ENCODE results near the gene PEAR1.

The PEAR1 gene

GRCh38 chr1:156936721-156937220 lies 43.3 kb downstream of the PEAR1 start:
- peaks cover 15 to 63% of the 10 kb centered on the region in 2 donors for H3K36me3 ChIP-seq (ENCODE audit: control insufficient read depth in 1 of 2, insufficient read depth in 2 of 2, low read length in 2 of 2)
- no peaks in the 10 kb centered on the region for H3K27me3 ChIP-seq (ENCODE audit: control insufficient read depth in 1 of 2, insufficient read depth in 2 of 2, low read length in 2 of 2)
- H3K27ac ChIP-seq (ENCODE audit: low read depth, low read length), result no peak overlapping the region
- no peak overlapping the region for H3K9ac ChIP-seq (ENCODE audit: low read depth in 1 of 2, low read length in 2 of 2)
- H3K9me3 ChIP-seq (ENCODE audit: control insufficient read depth in 1 of 2, low read length in 2 of 2), result no peaks in the 10 kb centered on the region
- peaks cover 3% of the 10 kb centered on the region in 2 donors for H3K4me1 ChIP-seq (ENCODE audit: control insufficient read depth in 1 of 2, insufficient read depth in 2 of 2, low read length in 2 of 2)
- H3K4me3 ChIP-seq (ENCODE audit: low read depth in 1 of 2, low read length in 2 of 2), result no peak overlapping the region

- Histone ChIP-seq H3K36me3 (ENCODE audit: control insufficient read depth in 1 of 2, insufficient read depth in 2 of 2, low read length in 2 of 2) (peaks cover 24 to 74% of the 10 kb centered on the region in 2 donors), H3K9me3 (ENCODE audit: control insufficient read depth in 1 of 2, low read length in 2 of 2) (no peaks in the 10 kb centered on the region), H3K9ac (ENCODE audit: low read depth in 1 of 2, low read length in 2 of 2) (no peak overlapping the region), H3K4me3 (ENCODE audit: low read depth in 1 of 2, low read length in 2 of 2) (no peak overlapping the region), H3K4me1 (ENCODE audit: control insufficient read depth in 1 of 2, insufficient read depth in 2 of 2, low read length in 2 of 2) (no peaks in the 10 kb centered on the region), H3K27me3 (ENCODE audit: control insufficient read depth in 1 of 2, insufficient read depth in 2 of 2, low read length in 2 of 2) (no peaks in the 10 kb centered on the region), H3K27ac (ENCODE audit: low read depth, low read length) (no peak overlapping the region)
Observed at GRCh38 chr1:156937883-156938282, 44.4 kb downstream of the PEAR1 start.

GRCh38 chr1:156938813-156939212 lies 45.3 kb downstream of the PEAR1 start:
- Histone ChIP-seq H3K9ac (ENCODE audit: low read depth in 1 of 2, low read length in 2 of 2) (no peak overlapping the region), H3K36me3 (ENCODE audit: control insufficient read depth in 1 of 2, insufficient read depth in 2 of 2, low read length in 2 of 2) (peaks cover 29 to 80% of the 10 kb centered on the region in 2 donors), H3K9me3 (ENCODE audit: control insufficient read depth in 1 of 2, low read length in 2 of 2) (no peaks in the 10 kb centered on the region), H3K4me3 (ENCODE audit: low read depth in 1 of 2, low read length in 2 of 2) (no peak overlapping the region), H3K27me3 (ENCODE audit: control insufficient read depth in 1 of 2, insufficient read depth in 2 of 2, low read length in 2 of 2) (no peaks in the 10 kb centered on the region), H3K4me1 (ENCODE audit: control insufficient read depth in 1 of 2, insufficient read depth in 2 of 2, low read length in 2 of 2) (no peaks in the 10 kb centered on the region), H3K27ac (ENCODE audit: low read depth, low read length) (no peak overlapping the region)

GRCh38 chr1:156939786-156940334 lies 46.3 kb downstream of the PEAR1 start:
- Histone ChIP-seq H3K27ac (ENCODE audit: low read depth, low read length) (no peak overlapping the region), H3K4me1 (ENCODE audit: control insufficient read depth in 1 of 2, insufficient read depth in 2 of 2, low read length in 2 of 2) (no peaks in the 10 kb centered on the region), H3K4me3 (ENCODE audit: low read depth in 1 of 2, low read length in 2 of 2) (no peak overlapping the region), H3K9ac (ENCODE audit: low read depth in 1 of 2, low read length in 2 of 2) (no peak overlapping the region), H3K36me3 (ENCODE audit: control insufficient read depth in 1 of 2, insufficient read depth in 2 of 2, low read length in 2 of 2) (peaks cover 40 to 91% of the 10 kb centered on the region in 2 donors), H3K9me3 (ENCODE audit: control insufficient read depth in 1 of 2, low read length in 2 of 2) (no peaks in the 10 kb centered on the region), H3K27me3 (ENCODE audit: control insufficient read depth in 1 of 2, insufficient read depth in 2 of 2, low read length in 2 of 2) (no peaks in the 10 kb centered on the region)

GRCh38 chr1:156941675-156942074 lies 48.2 kb downstream of the PEAR1 start:
- Histone ChIP-seq H3K4me3 (ENCODE audit: low read depth in 1 of 2, low read length in 2 of 2) (no peak overlapping the region), H3K27ac (ENCODE audit: low read depth, low read length) (no peak overlapping the region), H3K36me3 (ENCODE audit: control insufficient read depth in 1 of 2, insufficient read depth in 2 of 2, low read length in 2 of 2) (peaks cover 52 to 95% of the 10 kb centered on the region in 2 donors), H3K9ac (ENCODE audit: low read depth in 1 of 2, low read length in 2 of 2) (no peak overlapping the region), H3K27me3 (ENCODE audit: control insufficient read depth in 1 of 2, insufficient read depth in 2 of 2, low read length in 2 of 2) (no peaks in the 10 kb centered on the region), H3K9me3 (ENCODE audit: control insufficient read depth in 1 of 2, low read length in 2 of 2) (no peaks in the 10 kb centered on the region), H3K4me1 (ENCODE audit: control insufficient read depth in 1 of 2, insufficient read depth in 2 of 2, low read length in 2 of 2) (no peaks in the 10 kb centered on the region)

GRCh38 chr1:156942176-156942575 lies 48.7 kb downstream of the PEAR1 start:
- no peak overlapping the region for H3K27ac ChIP-seq (ENCODE audit: low read depth, low read length)
- H3K9me3 ChIP-seq (ENCODE audit: control insufficient read depth in 1 of 2, low read length in 2 of 2), result no peaks in the 10 kb centered on the region
- peaks cover 56 to 95% of the 10 kb centered on the region in 2 donors for H3K36me3 ChIP-seq (ENCODE audit: control insufficient read depth in 1 of 2, insufficient read depth in 2 of 2, low read length in 2 of 2)
- no peak overlapping the region for H3K9ac ChIP-seq (ENCODE audit: low read depth in 1 of 2, low read length in 2 of 2)
- H3K27me3 ChIP-seq (ENCODE audit: control insufficient read depth in 1 of 2, insufficient read depth in 2 of 2, low read length in 2 of 2), result no peaks in the 10 kb centered on the region
- no peaks in the 10 kb centered on the region for H3K4me1 ChIP-seq (ENCODE audit: control insufficient read depth in 1 of 2, insufficient read depth in 2 of 2, low read length in 2 of 2)
- no peak overlapping the region for H3K4me3 ChIP-seq (ENCODE audit: low read depth in 1 of 2, low read length in 2 of 2)

- no peaks in the 10 kb centered on the region for H3K9me3 ChIP-seq (ENCODE audit: control insufficient read depth in 1 of 2, low read length in 2 of 2)
- H3K27ac ChIP-seq (ENCODE audit: low read depth, low read length), result no peak overlapping the region
- H3K4me1 ChIP-seq (ENCODE audit: control insufficient read depth in 1 of 2, insufficient read depth in 2 of 2, low read length in 2 of 2), result no peaks in the 10 kb centered on the region
- peaks cover 59 to 95% of the 10 kb centered on the region in 2 donors for H3K36me3 ChIP-seq (ENCODE audit: control insufficient read depth in 1 of 2, insufficient read depth in 2 of 2, low read length in 2 of 2)
- H3K27me3 ChIP-seq (ENCODE audit: control insufficient read depth in 1 of 2, insufficient read depth in 2 of 2, low read length in 2 of 2), result no peaks in the 10 kb centered on the region
- H3K4me3 ChIP-seq (ENCODE audit: low read depth in 1 of 2, low read length in 2 of 2), result no peak overlapping the region
- H3K9ac ChIP-seq (ENCODE audit: low read depth in 1 of 2, low read length in 2 of 2), result no peak overlapping the region
Observed at GRCh38 chr1:156942576-156942975, 49.1 kb downstream of the PEAR1 start.

- no peak overlapping the region for H3K9ac ChIP-seq (ENCODE audit: low read depth in 1 of 2, low read length in 2 of 2)
- H3K4me3 ChIP-seq (ENCODE audit: low read depth in 1 of 2, low read length in 2 of 2), result no peak overlapping the region
- no peaks in the 10 kb centered on the region for H3K4me1 ChIP-seq (ENCODE audit: control insufficient read depth in 1 of 2, insufficient read depth in 2 of 2, low read length in 2 of 2)
- H3K27me3 ChIP-seq (ENCODE audit: control insufficient read depth in 1 of 2, insufficient read depth in 2 of 2, low read length in 2 of 2), result no peaks in the 10 kb centered on the region
- H3K27ac ChIP-seq (ENCODE audit: low read depth, low read length), result no peak overlapping the region
- peaks cover 61 to 95% of the 10 kb centered on the region in 2 donors for H3K36me3 ChIP-seq (ENCODE audit: control insufficient read depth in 1 of 2, insufficient read depth in 2 of 2, low read length in 2 of 2)
- H3K9me3 ChIP-seq (ENCODE audit: control insufficient read depth in 1 of 2, low read length in 2 of 2), result no peaks in the 10 kb centered on the region
Observed at GRCh38 chr1:156943756-156944155, 50.2 kb downstream of the PEAR1 start.

- Histone ChIP-seq H3K27ac (ENCODE audit: low read depth, low read length) (no peak overlapping the region), H3K4me3 (ENCODE audit: low read depth in 1 of 2, low read length in 2 of 2) (no peak overlapping the region), H3K27me3 (ENCODE audit: control insufficient read depth in 1 of 2, insufficient read depth in 2 of 2, low read length in 2 of 2) (no peaks in the 10 kb centered on the region), H3K9me3 (ENCODE audit: control insufficient read depth in 1 of 2, low read length in 2 of 2) (no peaks in the 10 kb centered on the region), H3K36me3 (ENCODE audit: control insufficient read depth in 1 of 2, insufficient read depth in 2 of 2, low read length in 2 of 2) (peaks cover 64 to 95% of the 10 kb centered on the region in 2 donors), H3K4me1 (ENCODE audit: control insufficient read depth in 1 of 2, insufficient read depth in 2 of 2, low read length in 2 of 2) (no peaks in the 10 kb centered on the region), H3K9ac (ENCODE audit: low read depth in 1 of 2, low read length in 2 of 2) (no peak overlapping the region)
Observed at GRCh38 chr1:156944268-156944667, 50.8 kb downstream of the PEAR1 start.

GRCh38 chr1:156944848-156945247 lies 51.3 kb downstream of the PEAR1 start:
- Histone ChIP-seq H3K9me3 (ENCODE audit: control insufficient read depth in 1 of 2, low read length in 2 of 2) (no peaks in the 10 kb centered on the region), H3K27me3 (ENCODE audit: control insufficient read depth in 1 of 2, insufficient read depth in 2 of 2, low read length in 2 of 2) (no peaks in the 10 kb centered on the region), H3K4me1 (ENCODE audit: control insufficient read depth in 1 of 2, insufficient read depth in 2 of 2, low read length in 2 of 2) (no peaks in the 10 kb centered on the region), H3K9ac (ENCODE audit: low read depth in 1 of 2, low read length in 2 of 2) (no peak overlapping the region), H3K36me3 (ENCODE audit: control insufficient read depth in 1 of 2, insufficient read depth in 2 of 2, low read length in 2 of 2) (peaks cover 64 to 95% of the 10 kb centered on the region in 2 donors), H3K27ac (ENCODE audit: low read depth, low read length) (no peak overlapping the region), H3K4me3 (ENCODE audit: low read depth in 1 of 2, low read length in 2 of 2) (no peak overlapping the region)

All from duodenal mucosa (tissue), 2 donors.